Measurements from ENCODE around the gene CRLF1. TPM values are rescaled to one million over a fixed set of nuclear protein-coding genes. Genes with fewer than 3 reads are reported as not detected.
A peak's percentile ranks its signal among the peaks of the same experiment; 100 is the strongest.

CRLF1 gene
- total RNA-seq, 4 donors from 2014 or later = 14.9 to 61.6 (median 35.3) TPM

- H3K27me3 ChIP-seq = no peaks in the 10 kb centered on the region
- TF ChIP-seq POLR2A (IDR thresholded peaks at IDR 0.05) (no peak), CTCF (IDR thresholded peaks at IDR 0.05 in 4 of 5, conservative IDR thresholded peaks at IDR 0.05 in 1 of 5) (peak in 3 of 5 experiments; percentile 34 to 39 (median 36))
- intact Hi-C loops (cut with DNase I; ENCODE audit: low total_unique reads) = loop anchor here (5.0 kb wide), 2 partner anchors 242 to 352 kb away; partner anchors contain the start of genes HOMER3 and UPF1
- H3K9me3 ChIP-seq = no peaks in the 10 kb centered on the region
- H3K4me3 ChIP-seq = peak overlapping the region; percentile 67 to 100 (median 88)
- H3K27ac ChIP-seq = peak overlapping the region; percentile 84 to 96 (median 94)
- peak; percentile 12 to 29 for ATAC-seq
- H3K4me1 ChIP-seq = peaks cover 32 to 33% of the 10 kb centered on the region in 2 donors
- in situ Hi-C loops (cut with MboI; ENCODE audit: low sequenced_read_pairs in 4 of 4) = loop anchor here (10.0 to 25.0 kb wide), 4 partner anchors 84 to 264 kb away; partner anchors contain the start of gene UPF1 (in 1 of the 4)
- peaks cover 0 to 12% of the 10 kb centered on the region in 2 donors for H3K36me3 ChIP-seq
- peak; percentile 51 to 80 for DNase-seq
Observed at GRCh38 chr19:18590273-18591272, 16.0 kb downstream of the CRLF1 start.

GRCh38 chr19:18589380-18590272 is 17.0 kb downstream of the CRLF1 start:
- Histone ChIP-seq H3K27me3 (no peaks in the 10 kb centered on the region), H3K36me3 (peaks cover 0 to 12% of the 10 kb centered on the region in 2 donors), H3K9me3 (no peaks in the 10 kb centered on the region), H3K27ac (peak overlapping the region; percentile 84 to 96 (median 94)), H3K4me3 (peak overlapping the region; percentile 67 to 100 (median 88)), H3K4me1 (peaks cover 24 to 25% of the 10 kb centered on the region in 2 donors)
- TF ChIP-seq CTCF (IDR thresholded peaks at IDR 0.05 in 4 of 5, conservative IDR thresholded peaks at IDR 0.05 in 1 of 5) (peak; percentile 8 to 35 (median 31)), POLR2A (IDR thresholded peaks at IDR 0.05) (no peak)
- intact Hi-C loops (cut with DNase I; ENCODE audit: low total_unique reads) = loop anchor here (2.0 to 5.0 kb wide), 4 partner anchors 89 to 353 kb away; partner anchors contain the start of genes HOMER3 and UPF1
- DNase-seq = peak; percentile 48 to 67
- in situ Hi-C loops (cut with MboI; ENCODE audit: low sequenced_read_pairs in 4 of 4) = loop anchor here (10.0 to 25.0 kb wide), 4 partner anchors 85 to 265 kb away; partner anchors contain the start of gene UPF1 (in 1 of the 4)
- peak; percentile 55 for ATAC-seq

GRCh38 chr19:18588611-18589379 is 17.8 kb downstream of the CRLF1 start, which contains the start of gene REX1BD:
Gene REX1BD (plus strand): TSS chr19:18588798. CDS start chr19:18588802, 4 bp downstream.
- intact Hi-C loops (cut with DNase I; ENCODE audit: low total_unique reads) = loop anchor here (2.0 kb wide), 2 partner anchors 90 to 138 kb away; no protein-coding TSS in a partner anchor

More at GRCh38 chr19:18588611-18589379, 17.8 kb downstream of the CRLF1 start, which contains the start of gene REX1BD:
- in situ Hi-C loops (cut with MboI; ENCODE audit: low sequenced_read_pairs in 4 of 4) = loop anchor here in 1 of 4 donors (25.0 kb wide), 1 partner anchor 249 kb away; the partner anchor contains the start of gene UPF1
- H3K9me3 ChIP-seq = no peaks in the 10 kb centered on the region
- peaks cover 17 to 19% of the 10 kb centered on the region in 2 donors for H3K4me1 ChIP-seq
- TF ChIP-seq POLR2A (IDR thresholded peaks at IDR 0.05) (peak; percentile 34 to 52), CTCF (IDR thresholded peaks at IDR 0.05 in 4 of 5, conservative IDR thresholded peaks at IDR 0.05 in 1 of 5) (peak; percentile 85 to 94 (median 89))
- peak within 1 kb of the TSS; percentile 67 to 100 (median 88) for H3K4me3 ChIP-seq
- peak; percentile 81 for ATAC-seq
- peak within 1 kb of the TSS; percentile 84 to 96 (median 94) for H3K27ac ChIP-seq
- DNase-seq = peak; percentile 55 to 76
- H3K36me3 ChIP-seq = peaks cover 0 to 12% of the 10 kb centered on the region in 2 donors
- no peaks in the 10 kb centered on the region for H3K27me3 ChIP-seq

Measured in gastrocnemius medialis (tissue), 4 donors.